WTC11 (cell line): ENCODE data around the gene CBFB.

Experiments
- CBFB ChIP-seq: sonication (generic); formaldehyde crosslinking; IDR thresholded peaks from 2 replicates; pipeline ENCODE4 v1.8.1; 2022; ENCODE audit warnings: mild to moderate bottlenecking, low read depth, missing genetic modification reagents
- CREM ChIP-seq: sonication (generic); formaldehyde crosslinking; IDR thresholded peaks from 2 replicates; pipeline ENCODE4 v1.8.1; 2022; ENCODE audit warnings: mild to moderate bottlenecking, missing genetic modification reagents, moderate library complexity
- GTF2I ChIP-seq: fragments of 250-450 bp; sonication (Bioruptor Pico); conservative IDR thresholded peaks from 2 replicates; pipeline ENCODE4 v1.4.0; 2021; ENCODE audit warnings: mild to moderate bottlenecking
- JUN ChIP-seq: sonication (generic); formaldehyde crosslinking; IDR thresholded peaks from 2 replicates; pipeline ENCODE4 v1.8.0; 2023; ENCODE audit warnings: mild to moderate bottlenecking, missing genetic modification reagents
- KAT7 ChIP-seq: sonication (generic); formaldehyde crosslinking; IDR thresholded peaks from 2 replicates; pipeline ENCODE4 v1.8.1; 2023; ENCODE audit warnings: missing genetic modification reagents, mild to moderate bottlenecking, borderline replicate concordance
- TCF7 ChIP-seq: sonication (generic); formaldehyde crosslinking; IDR thresholded peaks from 2 replicates; pipeline ENCODE4 v1.8.0; 2022; ENCODE audit warnings: mild to moderate bottlenecking, low read depth, missing genetic modification reagents, moderate library complexity
- USF2 ChIP-seq: sonication (generic); formaldehyde crosslinking; IDR thresholded peaks from 2 replicates; pipeline ENCODE4 v1.8.1; 2023; ENCODE audit warnings: mild to moderate bottlenecking, missing genetic modification reagents, moderate library complexity
- ZBTB21 ChIP-seq: sonication (generic); formaldehyde crosslinking; IDR thresholded peaks from 2 replicates; pipeline ENCODE4 v1.8.1; 2023; ENCODE audit warnings: mild to moderate bottlenecking, missing genetic modification reagents, borderline replicate concordance
- ZNF263 ChIP-seq: sonication (generic); formaldehyde crosslinking; IDR thresholded peaks from 2 replicates; pipeline ENCODE4 v1.8.1; 2022; ENCODE audit warnings: low read depth, mild to moderate bottlenecking, moderate library complexity, missing genetic modification reagents
- ZNF317 ChIP-seq: sonication (generic); formaldehyde crosslinking; IDR thresholded peaks from 2 replicates; pipeline ENCODE4 v1.8.1; 2023; ENCODE audit warnings: low read depth, mild to moderate bottlenecking, moderate library complexity, missing genetic modification reagents, borderline replicate concordance
- ZNF396 ChIP-seq: fragments of 250-450 bp; sonication (Bioruptor Pico); IDR thresholded peaks from 2 replicates; pipeline ENCODE4 v1.8.0; 2021; ENCODE audit warnings: mild to moderate bottlenecking, moderate library complexity, borderline replicate concordance
- ZNF671 ChIP-seq: fragments of 250-450 bp; sonication (Bioruptor Pico); IDR thresholded peaks from 2 replicates; pipeline ENCODE4 v1.8.0; 2021; ENCODE audit warnings: mild to moderate bottlenecking
- TF ChIP-seq, protein P1 (sequence below): fragments of 200-600 bp; IDR thresholded peaks from 2 replicates; pipeline ENCODE4 v1.8.0; 2022; ENCODE audit warnings: antibody characterized with exemption
- TF ChIP-seq, protein P2 (sequence below): sonication (generic); formaldehyde crosslinking; IDR thresholded peaks from 2 replicates; pipeline ENCODE4 v1.8.0; 2022; ENCODE audit warnings: mild to moderate bottlenecking, missing genetic modification reagents

GRCh38 chr16:66984892-66985311 is 44.0 kb upstream of the CBFB start:
- TF ChIP-seq ZNF317 (CRISPR knock-in tag): no peak
- TF ChIP-seq ZBTB21 (CRISPR knock-in tag): no peak
- TF ChIP-seq ZNF671 (CRISPR knock-in tag): no peak
- TF ChIP-seq USF2 (CRISPR knock-in tag): no peak
- no peak for TF ChIP-seq ZNF263 (CRISPR knock-in tag)
- TF ChIP-seq TCF7 (CRISPR knock-in tag): no peak
- no peak for TF ChIP-seq KAT7 (CRISPR knock-in tag)
- TF ChIP-seq ZNF396 (CRISPR knock-in tag): no peak
- TF ChIP-seq, protein P1, sequence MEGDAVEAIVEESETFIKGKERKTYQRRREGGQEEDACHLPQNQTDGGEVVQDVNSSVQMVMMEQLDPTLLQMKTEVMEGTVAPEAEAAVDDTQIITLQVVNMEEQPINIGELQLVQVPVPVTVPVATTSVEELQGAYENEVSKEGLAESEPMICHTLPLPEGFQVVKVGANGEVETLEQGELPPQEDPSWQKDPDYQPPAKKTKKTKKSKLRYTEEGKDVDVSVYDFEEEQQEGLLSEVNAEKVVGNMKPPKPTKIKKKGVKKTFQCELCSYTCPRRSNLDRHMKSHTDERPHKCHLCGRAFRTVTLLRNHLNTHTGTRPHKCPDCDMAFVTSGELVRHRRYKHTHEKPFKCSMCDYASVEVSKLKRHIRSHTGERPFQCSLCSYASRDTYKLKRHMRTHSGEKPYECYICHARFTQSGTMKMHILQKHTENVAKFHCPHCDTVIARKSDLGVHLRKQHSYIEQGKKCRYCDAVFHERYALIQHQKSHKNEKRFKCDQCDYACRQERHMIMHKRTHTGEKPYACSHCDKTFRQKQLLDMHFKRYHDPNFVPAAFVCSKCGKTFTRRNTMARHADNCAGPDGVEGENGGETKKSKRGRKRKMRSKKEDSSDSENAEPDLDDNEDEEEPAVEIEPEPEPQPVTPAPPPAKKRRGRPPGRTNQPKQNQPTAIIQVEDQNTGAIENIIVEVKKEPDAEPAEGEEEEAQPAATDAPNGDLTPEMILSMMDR: no peak
- no peak for TF ChIP-seq CBFB (CRISPR knock-in tag)
- no peak for TF ChIP-seq CREM (CRISPR knock-in tag)
- TF ChIP-seq JUN (CRISPR knock-in tag): no peak
- no peak for TF ChIP-seq GTF2I
- TF ChIP-seq, protein P2, sequence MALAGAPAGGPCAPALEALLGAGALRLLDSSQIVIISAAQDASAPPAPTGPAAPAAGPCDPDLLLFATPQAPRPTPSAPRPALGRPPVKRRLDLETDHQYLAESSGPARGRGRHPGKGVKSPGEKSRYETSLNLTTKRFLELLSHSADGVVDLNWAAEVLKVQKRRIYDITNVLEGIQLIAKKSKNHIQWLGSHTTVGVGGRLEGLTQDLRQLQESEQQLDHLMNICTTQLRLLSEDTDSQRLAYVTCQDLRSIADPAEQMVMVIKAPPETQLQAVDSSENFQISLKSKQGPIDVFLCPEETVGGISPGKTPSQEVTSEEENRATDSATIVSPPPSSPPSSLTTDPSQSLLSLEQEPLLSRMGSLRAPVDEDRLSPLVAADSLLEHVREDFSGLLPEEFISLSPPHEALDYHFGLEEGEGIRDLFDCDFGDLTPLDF (CRISPR knock-in tag): no peak
